ENCODE measurements around the gene TTLL12.

TTLL12 gene

DNA sequence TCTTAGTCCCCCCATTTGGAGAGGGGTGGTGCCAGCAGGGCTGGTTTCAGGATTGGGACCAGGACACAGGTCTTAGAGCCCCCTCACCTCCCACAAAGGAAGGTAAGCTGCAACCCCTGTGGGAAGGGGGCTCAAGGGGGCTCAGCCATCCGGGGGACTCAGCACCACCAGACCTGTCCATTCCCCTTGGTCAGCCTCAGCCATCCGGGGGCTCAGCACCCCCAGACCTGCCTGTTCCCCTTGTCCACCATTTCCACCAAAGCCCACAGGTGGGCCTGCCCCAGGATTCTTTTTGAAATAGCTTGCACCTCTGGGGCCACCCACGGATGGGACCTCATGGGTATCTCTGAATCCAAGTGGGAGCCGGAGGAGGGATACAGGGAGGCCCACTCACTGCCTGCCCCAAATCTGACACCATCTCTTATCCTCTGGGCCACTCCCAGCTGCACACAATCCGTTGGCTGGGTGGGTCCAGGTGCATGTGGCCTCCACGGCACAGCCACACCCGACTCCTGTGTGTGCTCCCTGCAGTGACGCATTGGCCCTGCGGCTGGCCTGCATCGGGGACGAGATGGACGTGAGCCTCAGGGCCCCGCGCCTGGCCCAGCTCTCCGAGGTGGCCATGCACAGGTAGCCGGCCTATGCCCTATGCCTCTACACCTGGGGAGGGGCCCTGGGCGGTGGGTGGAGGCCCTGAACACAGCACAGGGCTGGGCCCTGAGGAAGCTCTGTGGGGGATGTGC is 59.6 kb downstream of the TTLL12 start:
- no peak for DNase-seq (ENCODE audit: low read depth in 2 of 2)

DNA sequence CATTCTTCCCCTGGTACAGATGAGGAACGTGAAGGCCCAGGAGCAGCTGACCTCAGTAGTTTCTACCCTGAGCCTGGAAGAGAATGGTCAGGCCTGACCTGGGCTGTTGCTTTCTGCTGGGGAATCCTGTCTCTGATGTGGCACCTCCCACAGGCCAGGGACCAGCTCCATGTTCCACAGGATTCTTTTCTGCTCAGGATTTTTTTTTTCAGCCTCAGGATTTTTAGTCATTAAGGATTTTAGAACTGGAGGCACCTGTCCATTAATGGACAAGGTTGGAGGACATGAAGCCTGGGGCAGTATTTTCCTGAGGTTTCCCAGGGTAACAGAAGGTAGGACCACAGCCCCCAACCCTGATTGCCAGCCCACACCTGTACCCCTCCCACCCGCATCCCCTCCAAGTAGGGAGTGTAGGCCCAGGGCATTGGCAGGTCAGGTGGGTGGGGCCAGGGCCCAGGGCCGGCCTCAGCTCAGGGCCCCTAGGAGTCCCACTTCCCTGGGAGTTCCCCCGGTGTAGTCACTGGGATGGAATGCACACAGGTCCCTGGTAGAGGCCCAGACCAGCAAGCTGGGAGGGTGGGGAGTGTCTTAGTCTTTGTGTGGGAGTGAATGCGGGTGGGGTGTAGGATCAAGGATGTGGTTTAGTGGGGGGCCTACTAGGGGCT is 60.3 kb downstream of the TTLL12 start:
- no peak for DNase-seq (ENCODE audit: low read depth in 2 of 2)

DNA sequence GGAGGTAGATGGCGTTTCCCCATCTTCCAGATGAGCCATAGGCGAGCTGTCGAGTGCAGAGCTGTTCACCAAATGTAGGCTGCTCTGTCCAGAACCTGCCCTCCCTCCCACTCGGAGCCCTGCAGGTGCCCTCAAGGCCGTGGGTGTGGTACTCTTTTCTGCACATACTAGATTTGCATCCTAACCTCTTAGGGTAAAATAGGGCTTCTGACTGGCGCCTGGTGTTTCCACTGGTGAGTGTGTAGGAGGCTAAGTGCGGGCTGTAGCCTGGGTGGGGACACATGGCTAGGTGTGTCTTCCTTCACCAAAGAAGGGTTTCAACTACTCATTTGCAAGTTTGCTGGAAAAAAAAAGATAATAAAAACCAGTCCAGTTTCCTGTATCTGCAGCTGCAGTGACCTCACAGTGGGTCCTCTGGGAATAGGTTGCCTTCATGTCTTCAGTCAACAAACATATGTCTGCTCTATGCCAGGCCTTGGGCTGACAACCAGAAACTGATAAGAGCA is 67.9 kb downstream of the TTLL12 start:
- DNase-seq (ENCODE audit: low read depth in 2 of 2), result no peak

DNA sequence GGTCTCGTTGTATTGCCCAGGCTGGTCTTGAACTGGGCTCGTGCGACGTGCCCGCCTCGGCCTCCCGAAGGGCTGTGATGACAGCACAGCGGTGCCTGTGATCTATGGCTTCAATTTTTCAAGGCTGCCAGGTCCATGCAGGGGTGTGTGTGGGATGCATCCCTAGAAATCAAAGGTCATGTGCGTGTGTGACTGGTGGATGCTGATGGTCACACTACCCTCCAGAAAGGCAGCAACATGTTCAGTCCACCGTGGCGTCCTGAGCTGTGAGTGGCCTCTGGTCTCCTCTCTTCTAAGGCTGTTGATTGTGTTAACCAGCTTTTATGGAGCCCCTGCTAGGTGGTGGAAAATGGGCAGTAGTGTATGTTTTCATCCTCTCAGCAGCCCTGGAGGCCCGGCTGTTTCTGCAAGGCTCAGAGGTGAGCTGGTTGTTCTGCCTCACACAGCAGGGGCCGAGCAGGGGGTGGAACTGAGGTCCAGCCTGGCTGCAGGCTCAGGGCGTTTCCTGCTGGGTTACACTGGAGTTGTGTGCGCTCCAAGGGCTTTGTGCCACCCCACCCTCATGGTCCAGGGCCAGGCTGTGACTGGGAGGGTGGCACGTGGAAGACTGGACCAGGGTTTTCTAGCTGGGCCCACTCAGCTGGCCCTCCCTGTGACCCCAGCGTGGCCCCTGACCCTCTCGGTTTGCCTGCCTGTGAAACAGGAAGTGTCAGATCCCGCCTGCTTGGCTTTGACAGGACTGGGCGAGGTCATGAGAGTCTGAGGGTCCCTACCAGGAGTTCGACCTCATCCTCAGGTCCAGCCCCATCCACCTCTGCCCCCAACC is 68.7 kb downstream of the TTLL12 start:
- DNase-seq (ENCODE audit: low read depth in 2 of 2), result no peak

DNA sequence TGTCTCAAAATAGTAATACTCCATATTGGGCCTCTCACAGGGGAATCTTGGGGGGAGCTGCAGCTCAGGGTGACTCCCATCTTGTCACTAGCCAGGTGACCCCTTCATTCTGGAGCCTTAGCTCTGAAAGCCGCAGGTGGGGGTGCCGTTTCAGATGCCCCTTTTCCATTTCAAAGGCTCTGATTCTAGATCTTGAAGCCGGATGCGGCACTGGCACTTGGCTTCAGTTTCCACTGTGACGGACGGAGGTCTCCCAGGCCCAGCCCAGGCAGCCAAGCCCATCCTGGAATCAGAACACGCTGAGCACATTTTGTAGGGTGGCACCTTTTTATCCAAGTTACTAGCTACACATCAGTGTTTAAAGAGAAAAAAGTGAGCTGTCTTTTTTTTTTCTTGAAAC is 70.0 kb downstream of the TTLL12 start:
- DNase-seq (ENCODE audit: low read depth in 2 of 2), result no peak
